GM12865 (cell line): ENCODE data around the gene NT5C1A.

Experiments
- DNase-seq: peaks from one replicate; pipeline ENCODE4 v3.0.0; 2010; ENCODE audit warnings: low read depth
- H3K4me3 ChIP-seq: 2 replicates; pipeline ENCODE4 v1.5.1; 2011; ENCODE audit warnings: mild to moderate bottlenecking, low read depth, low read length, control low read depth
- CTCF ChIP-seq: IDR thresholded peaks from 2 replicates; pipeline ENCODE4 v1.5.1; 2011; ENCODE audit warnings: low read length, control low read depth, low read depth, inconsistent platforms; ENCODE audit not compliant: insufficient read depth; ENCODE audit errors: missing control alignments

The NT5C1A gene

GRCh38 chr1:39711104-39711965 lies 39.4 kb upstream of the NT5C1A start:
- no peak for TF ChIP-seq CTCF
- H3K4me3 ChIP-seq = no peak overlapping the region
- no peak for DNase-seq

GRCh38 chr1:39707506-39707905 lies 35.6 kb upstream of the NT5C1A start:
- no peak overlapping the region for H3K4me3 ChIP-seq
- no peak for DNase-seq
- no peak for TF ChIP-seq CTCF

GRCh38 chr1:39704757-39705156 lies 32.9 kb upstream of the NT5C1A start:
- TF ChIP-seq CTCF = no peak
- DNase-seq = no peak
- no peak overlapping the region for H3K4me3 ChIP-seq

- DNase-seq = no peak
- H3K4me3 ChIP-seq = no peak overlapping the region
- no peak for TF ChIP-seq CTCF
Observed at GRCh38 chr1:39701049-39701439, 29.1 kb upstream of the NT5C1A start.

GRCh38 chr1:39700348-39700747 lies 28.4 kb upstream of the NT5C1A start:
- no peak for TF ChIP-seq CTCF
- no peak overlapping the region for H3K4me3 ChIP-seq
- DNase-seq = no peak

- no peak for TF ChIP-seq CTCF
- DNase-seq = no peak
- H3K4me3 ChIP-seq = no peak overlapping the region
Observed at GRCh38 chr1:39699419-39699818, 27.5 kb upstream of the NT5C1A start.

- H3K4me3 ChIP-seq = no peak overlapping the region
- TF ChIP-seq CTCF = no peak
- no peak for DNase-seq
Observed at GRCh38 chr1:39698568-39698967, 26.7 kb upstream of the NT5C1A start.
